Ovary (tissue), 3 donors: ENCODE results near the gene KIF9.

ENCODE experiments used
- CTCF ChIP-seq, 3 donors: fragments of 450-650 bp in 2 of 3; fragments of 200-600 bp in 1 of 3; IDR thresholded peaks; one replicate each; pipeline versions ENCODE4 v1.5.1 to v1.8.0; 2016 to 2022; ENCODE audit warnings: antibody characterized with exemption in 3 of 3, mild to moderate bottlenecking in 1 of 3
- POLR2A ChIP-seq: fragments of 450-650 bp; IDR thresholded peaks from one replicate; pipeline ENCODE4 v1.6.1; 2017; ENCODE audit warnings: antibody characterized with exemption, mild to moderate bottlenecking, moderate library complexity
- donor health status: DM: no; HTN: no; CAD: no.

GRCh38 chr3:47221798-47222197 is 60.8 kb downstream of the KIF9 start:
- no peak for TF ChIP-seq CTCF (IDR thresholded peaks at IDR 0.05)
- no peak for TF ChIP-seq POLR2A
